Measurements from ENCODE around the gene TERT. TPM values are rescaled to one million over a fixed set of nuclear protein-coding genes. Genes with fewer than 3 reads are reported as not detected.
"Not testable (repeated sequence)": the region's sequence is repeated elsewhere in the genome, so short reads cannot be mapped to it uniquely, and the experiment has no call there.

TERT gene
- total RNA-seq, 1 donor from 2014 or later: 2.9 TPM

GRCh38 chr5:1336749-1337488 lies 42.1 kb upstream of the TERT start:
- no peak for TF ChIP-seq CTCF (IDR thresholded peaks at IDR 0.05; ENCODE audit: partially characterized antibody, unreplicated experiment)
- Mint-ChIP-seq H3K27me3 (ENCODE audit: unreplicated experiment) (peaks cover 3% of the 10 kb centered on the region), H3K9me3 (ENCODE audit: unreplicated experiment) (peaks cover 2% of the 10 kb centered on the region), H3K4me3 (ENCODE audit: unreplicated experiment) (no peak overlapping the region), H3K27ac (ENCODE audit: unreplicated experiment) (no peak overlapping the region), H3K4me1 (ENCODE audit: low read depth, unreplicated experiment) (no peaks in the 10 kb centered on the region), H3K36me3 (ENCODE audit: unreplicated experiment) (peaks cover 10% of the 10 kb centered on the region)
- no peak for DNase-seq

GRCh38 chr5:1336106-1336561 lies 41.3 kb upstream of the TERT start:
- H3K4me1 Mint-ChIP-seq (ENCODE audit: low read depth, unreplicated experiment): no peaks in the 10 kb centered on the region
- no peak overlapping the region for H3K4me3 Mint-ChIP-seq (ENCODE audit: unreplicated experiment)
- H3K36me3 Mint-ChIP-seq (ENCODE audit: unreplicated experiment): peaks cover 4% of the 10 kb centered on the region
- H3K9me3 Mint-ChIP-seq (ENCODE audit: unreplicated experiment): peaks cover 2% of the 10 kb centered on the region
- H3K27ac Mint-ChIP-seq (ENCODE audit: unreplicated experiment): no peak overlapping the region
- H3K27me3 Mint-ChIP-seq (ENCODE audit: unreplicated experiment): peaks cover 3% of the 10 kb centered on the region
- no peak for TF ChIP-seq CTCF (IDR thresholded peaks at IDR 0.05; ENCODE audit: partially characterized antibody, unreplicated experiment)
- DNase-seq: no peak

- TF ChIP-seq CTCF (IDR thresholded peaks at IDR 0.05; ENCODE audit: partially characterized antibody, unreplicated experiment): no peak
- DNase-seq: no peak
- Mint-ChIP-seq H3K27ac (ENCODE audit: unreplicated experiment) (no peak overlapping the region), H3K36me3 (ENCODE audit: unreplicated experiment) (no peaks in the 10 kb centered on the region), H3K4me3 (ENCODE audit: unreplicated experiment) (no peak overlapping the region), H3K27me3 (ENCODE audit: unreplicated experiment) (peaks cover 3% of the 10 kb centered on the region), H3K4me1 (ENCODE audit: low read depth, unreplicated experiment) (no peaks in the 10 kb centered on the region), H3K9me3 (ENCODE audit: unreplicated experiment) (peaks cover 2% of the 10 kb centered on the region)
Measured at GRCh38 chr5:1335540-1336095, 40.8 kb upstream of the TERT start.

GRCh38 chr5:1334831-1335539 lies 40.1 kb upstream of the TERT start:
- Mint-ChIP-seq H3K9me3 (ENCODE audit: unreplicated experiment) (peaks cover 2% of the 10 kb centered on the region), H3K4me3 (ENCODE audit: unreplicated experiment) (no peak overlapping the region), H3K4me1 (ENCODE audit: low read depth, unreplicated experiment) (no peaks in the 10 kb centered on the region), H3K36me3 (ENCODE audit: unreplicated experiment) (no peaks in the 10 kb centered on the region), H3K27ac (ENCODE audit: unreplicated experiment) (no peak overlapping the region), H3K27me3 (ENCODE audit: unreplicated experiment) (peaks cover 2% of the 10 kb centered on the region)
- no peak for TF ChIP-seq CTCF (IDR thresholded peaks at IDR 0.05; ENCODE audit: partially characterized antibody, unreplicated experiment)
- no peak for DNase-seq

GRCh38 chr5:1333986-1334385 lies 39.1 kb upstream of the TERT start:
- H3K9me3 Mint-ChIP-seq (ENCODE audit: unreplicated experiment): peaks cover 2% of the 10 kb centered on the region
- H3K4me1 Mint-ChIP-seq (ENCODE audit: low read depth, unreplicated experiment): no peaks in the 10 kb centered on the region
- H3K27ac Mint-ChIP-seq (ENCODE audit: unreplicated experiment): no peak overlapping the region
- TF ChIP-seq CTCF (IDR thresholded peaks at IDR 0.05; ENCODE audit: partially characterized antibody, unreplicated experiment): no peak
- no peak for DNase-seq
- no peaks in the 10 kb centered on the region for H3K36me3 Mint-ChIP-seq (ENCODE audit: unreplicated experiment)
- no peak overlapping the region for H3K4me3 Mint-ChIP-seq (ENCODE audit: unreplicated experiment)
- peaks cover 2% of the 10 kb centered on the region for H3K27me3 Mint-ChIP-seq (ENCODE audit: unreplicated experiment)

GRCh38 chr5:1333286-1333685 lies 38.4 kb upstream of the TERT start:
- not testable (repeated sequence) for H3K27ac Mint-ChIP-seq (ENCODE audit: unreplicated experiment); H3K4me1 Mint-ChIP-seq (ENCODE audit: low read depth, unreplicated experiment); H3K27me3 Mint-ChIP-seq (ENCODE audit: unreplicated experiment); H3K9me3 Mint-ChIP-seq (ENCODE audit: unreplicated experiment); DNase-seq; H3K4me3 Mint-ChIP-seq (ENCODE audit: unreplicated experiment); H3K36me3 Mint-ChIP-seq (ENCODE audit: unreplicated experiment)

Measured in glutamatergic neuron (in vitro differentiated cells).